Activated CD4-positive, alpha-beta T cell treated with anti-CD3 and anti-CD28 coated beads, Interleukin-2, amount 10 ng/mL, durations not matched to agents 24 days and 14 days (primary cell): ENCODE data around the gene ZNF514. TPM values are rescaled to one million over a fixed set of nuclear protein-coding genes. Genes with fewer than 3 reads are reported as not detected.
"Not testable (repeated sequence)": the region's sequence is repeated elsewhere in the genome, so short reads cannot be mapped to it uniquely, and the experiment has no call there.

Source experiments
- DNase-seq: peaks from one replicate; pipeline ENCODE4 v3.0.0; 2022
- H3K27ac Mint-ChIP-seq: one replicate; pipeline ENCODE4 v1.8.0; 2022; ENCODE audit warnings: mild to moderate bottlenecking, mixed read lengths
- H3K27me3 Mint-ChIP-seq: one replicate; pipeline ENCODE4 v1.8.0; 2022; ENCODE audit warnings: mixed read lengths
- H3K36me3 Mint-ChIP-seq: one replicate; pipeline ENCODE4 v1.8.0; 2022; ENCODE audit warnings: low read depth, mild to moderate bottlenecking, mixed read lengths
- H3K4me1 Mint-ChIP-seq: one replicate; pipeline ENCODE4 v1.8.0; 2021; ENCODE audit warnings: mixed read lengths
- H3K4me3 Mint-ChIP-seq: one replicate; pipeline ENCODE4 v1.8.0; 2022; ENCODE audit warnings: mild to moderate bottlenecking, moderate library complexity, mixed read lengths
- H3K9me3 Mint-ChIP-seq: one replicate; pipeline ENCODE4 v1.8.0; 2021; ENCODE audit warnings: mixed read lengths
- intact Hi-C: fragments of 100-400 bp; cut with micrococcal nuclease; formaldehyde crosslinking; loops from one replicate; pipeline ENCODE4 v1.15.1; 2023
- total RNA-seq: library from RNA; stranded (reverse); gene quantifications from 2 replicates; pipeline ENCODE4 v1.2.3, GENCODE V29; 2022

Gene ZNF514
- 8.2 and 8.3 TPM in 2 replicates for total RNA-seq

DNA sequence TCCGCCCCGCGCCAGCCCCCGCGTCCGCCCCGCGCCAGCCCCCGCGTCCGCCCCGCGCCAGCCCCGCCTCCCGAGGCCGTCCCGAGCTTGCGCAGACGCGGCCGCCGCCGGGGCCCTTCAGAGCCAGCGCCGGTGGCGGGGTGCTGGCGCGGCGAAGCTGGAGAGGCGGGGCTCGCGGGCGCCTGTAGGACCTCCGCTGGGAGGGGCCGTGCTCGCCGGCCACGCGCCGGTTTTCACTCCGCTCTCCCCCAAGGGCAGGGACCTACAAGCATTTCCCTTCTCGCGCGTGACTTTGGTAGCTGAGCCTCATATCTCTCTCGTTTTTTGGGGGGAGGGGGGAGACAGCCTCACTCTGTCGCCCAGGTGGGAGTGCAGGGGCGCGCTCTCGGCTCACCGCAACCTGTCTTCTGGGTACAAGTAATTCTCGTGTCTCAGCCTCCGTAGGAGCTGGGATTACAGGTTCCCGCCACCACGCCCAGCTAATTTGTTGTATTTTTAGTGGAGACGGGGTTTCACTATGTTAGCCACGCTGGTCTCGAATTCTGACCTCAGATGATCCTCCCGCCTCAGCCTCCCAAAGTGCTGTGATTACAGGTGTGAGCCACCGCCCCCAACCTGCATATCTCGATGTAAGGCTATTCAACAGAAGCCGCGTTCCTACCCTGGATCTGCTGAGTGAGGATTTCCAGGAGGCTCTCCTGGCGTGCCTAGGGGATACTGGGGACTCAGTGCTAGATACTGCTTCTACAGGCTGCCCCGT, at the start of gene ZNF514:
Gene ZNF514 (minus strand): TSS at position 159 of the 760 bp plus-strand sequence. CDS start 6,595 bp downstream, outside the sequence.
- Mint-ChIP-seq H3K27ac (peak within 1 kb of the TSS; percentile 90), H3K27me3 (no peaks in the 10 kb centered on the region), H3K4me1 (peaks cover 20% of the 10 kb centered on the region), H3K36me3 (peaks cover 20% of the 10 kb centered on the region), H3K9me3 (peaks cover 15% of the 10 kb centered on the region), H3K4me3 (peak within 1 kb of the TSS; percentile 89)
- intact Hi-C loops, result loop anchor here (1.0 kb wide), 1 partner anchor 38 kb away; no protein-coding TSS in a partner anchor
- DNase-seq, result peak; percentile 95

DNA sequence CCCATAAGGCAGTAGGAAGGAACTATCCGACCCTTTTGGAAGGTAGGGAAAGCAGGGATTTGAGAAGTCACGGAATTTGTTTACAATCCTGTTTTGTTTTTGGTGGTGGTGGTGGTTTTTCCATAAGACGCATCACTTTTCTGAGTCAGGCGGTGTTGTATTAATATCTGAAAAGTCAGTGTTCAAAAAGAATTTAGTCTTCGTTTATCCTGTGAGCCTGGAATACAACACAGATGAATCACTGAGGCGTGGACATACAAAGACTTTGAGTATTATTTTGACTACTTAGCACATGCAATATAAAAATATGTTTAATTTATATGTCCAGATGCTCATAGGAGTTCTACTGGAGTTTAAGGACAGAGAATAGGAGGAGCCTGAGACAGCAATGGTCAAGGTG, 48.5 kb upstream of the ZNF514 start:
- intact Hi-C loops, result loop anchor here (5.0 kb wide), 1 partner anchor 194 kb away; the partner anchor contains the start of gene FAHD2A
- H3K4me1 Mint-ChIP-seq, result peaks cover 11% of the 10 kb centered on the region
- peaks cover 30% of the 10 kb centered on the region for H3K9me3 Mint-ChIP-seq
- no peaks in the 10 kb centered on the region for H3K27me3 Mint-ChIP-seq
- H3K4me3 Mint-ChIP-seq, result peak overlapping the region; percentile 92
- DNase-seq, result peak; percentile 30
- H3K36me3 Mint-ChIP-seq, result peaks cover 43% of the 10 kb centered on the region
- no peak overlapping the region for H3K27ac Mint-ChIP-seq

GRCh38 chr2:95207111-95207961, 47.7 kb upstream of the ZNF514 start, which contains the start of gene ZNF892:
Gene ZNF892, plus strand, starts transcription at chr2:95207521. Its CDS starts 295 bp downstream, at chr2:95207816.
- H3K4me1 Mint-ChIP-seq, result peaks cover 11% of the 10 kb centered on the region
- intact Hi-C loops, result loop anchor here (1.0 to 5.0 kb wide), 4 partner anchors 42 to 195 kb away; partner anchors contain the start of genes FAHD2A and ZNF2
- peak within 1 kb of the TSS; percentile 92 for H3K4me3 Mint-ChIP-seq
- peak; percentile 94 for DNase-seq
- H3K27ac Mint-ChIP-seq, result peak within 1 kb of the TSS; percentile 82
- H3K27me3 Mint-ChIP-seq, result no peaks in the 10 kb centered on the region
- H3K36me3 Mint-ChIP-seq, result peaks cover 36% of the 10 kb centered on the region
- H3K9me3 Mint-ChIP-seq, result peaks cover 24% of the 10 kb centered on the region

- H3K27ac Mint-ChIP-seq, result peak overlapping the region; percentile 60
- H3K4me3 Mint-ChIP-seq, result peak overlapping the region; percentile 92
- peaks cover 24% of the 10 kb centered on the region for H3K9me3 Mint-ChIP-seq
- peak; percentile 52 for DNase-seq
- H3K4me1 Mint-ChIP-seq, result peaks cover 11% of the 10 kb centered on the region
- peaks cover 25% of the 10 kb centered on the region for H3K36me3 Mint-ChIP-seq
- intact Hi-C loops, result loop anchor here (2.0 to 5.0 kb wide), 2 partner anchors 83 to 196 kb away; partner anchors contain the start of gene FAHD2A
- no peaks in the 10 kb centered on the region for H3K27me3 Mint-ChIP-seq
Measured at GRCh38 chr2:95206096-95206495, 46.4 kb upstream of the ZNF514 start.

GRCh38 chr2:95204396-95204795, 44.7 kb upstream of the ZNF514 start:
- Mint-ChIP-seq H3K4me3 (no peak overlapping the region), H3K27me3 (no peaks in the 10 kb centered on the region), H3K36me3 (peaks cover 14% of the 10 kb centered on the region), H3K27ac (no peak overlapping the region), H3K4me1 (peaks cover 11% of the 10 kb centered on the region), H3K9me3 (peaks cover 18% of the 10 kb centered on the region)
- peak; percentile 45 for DNase-seq
- intact Hi-C loops, result no loop called here

DNA sequence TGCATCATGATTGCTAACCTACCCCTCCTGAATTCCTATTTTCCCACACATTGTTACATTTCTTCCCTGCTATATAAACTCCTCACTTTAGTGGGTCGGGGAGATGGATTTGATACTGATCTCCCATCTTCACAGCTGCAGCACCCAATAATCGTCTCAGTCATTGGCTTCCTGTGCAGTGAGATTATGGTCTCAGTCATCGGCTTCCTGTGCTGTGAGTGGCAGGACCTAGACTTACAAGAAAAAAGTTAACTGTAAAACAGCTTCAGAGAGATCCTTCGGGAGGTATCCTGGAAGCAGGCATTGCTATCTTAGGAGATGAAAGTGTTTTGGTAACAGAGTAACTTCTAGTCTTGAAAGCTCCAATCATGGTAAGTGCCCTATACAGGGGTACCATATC, 44.3 kb upstream of the ZNF514 start:
- no peaks in the 10 kb centered on the region for H3K27me3 Mint-ChIP-seq
- H3K27ac Mint-ChIP-seq, result no peak overlapping the region
- peaks cover 16% of the 10 kb centered on the region for H3K9me3 Mint-ChIP-seq
- H3K36me3 Mint-ChIP-seq, result peaks cover 10% of the 10 kb centered on the region
- peak; percentile 52 for DNase-seq
- peaks cover 11% of the 10 kb centered on the region for H3K4me1 Mint-ChIP-seq
- intact Hi-C loops, result no loop called here
- no peak overlapping the region for H3K4me3 Mint-ChIP-seq

GRCh38 chr2:95192956-95193355, 33.3 kb upstream of the ZNF514 start:
- H3K9me3 Mint-ChIP-seq, result peaks cover 11% of the 10 kb centered on the region
- H3K27me3 Mint-ChIP-seq, H3K4me3 Mint-ChIP-seq, H3K36me3 Mint-ChIP-seq, H3K27ac Mint-ChIP-seq, intact Hi-C loops, H3K4me1 Mint-ChIP-seq: not testable (repeated sequence)
- DNase-seq, result peak; percentile 83

DNA sequence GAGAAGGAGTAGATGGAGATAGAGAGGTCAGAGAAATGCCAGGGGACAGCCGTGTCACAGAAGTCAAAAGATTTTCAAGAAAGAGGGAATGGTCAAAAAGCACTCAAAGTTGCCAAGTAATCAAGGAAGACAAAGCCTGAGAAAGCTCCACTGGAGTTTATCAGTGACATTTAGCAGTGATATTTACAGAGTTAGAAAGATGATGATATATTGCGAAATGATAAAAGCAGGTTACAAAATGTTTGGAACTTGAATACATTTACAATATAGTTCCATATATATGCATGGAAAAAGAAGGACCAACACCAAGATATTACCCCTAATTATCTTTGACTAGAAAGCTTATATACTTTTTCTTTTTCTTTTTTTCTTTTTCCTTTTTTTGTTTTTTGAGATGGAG, 26.3 kb upstream of the ZNF514 start:
- no peaks in the 10 kb centered on the region for H3K4me1 Mint-ChIP-seq
- H3K9me3 Mint-ChIP-seq, result peaks cover 41% of the 10 kb centered on the region
- peaks cover 31% of the 10 kb centered on the region for H3K36me3 Mint-ChIP-seq
- H3K27me3 Mint-ChIP-seq, result peaks cover 2% of the 10 kb centered on the region
- intact Hi-C loops, result no loop called here
- no peak overlapping the region for H3K27ac Mint-ChIP-seq
- no peak overlapping the region for H3K4me3 Mint-ChIP-seq
- no peak for DNase-seq

DNA sequence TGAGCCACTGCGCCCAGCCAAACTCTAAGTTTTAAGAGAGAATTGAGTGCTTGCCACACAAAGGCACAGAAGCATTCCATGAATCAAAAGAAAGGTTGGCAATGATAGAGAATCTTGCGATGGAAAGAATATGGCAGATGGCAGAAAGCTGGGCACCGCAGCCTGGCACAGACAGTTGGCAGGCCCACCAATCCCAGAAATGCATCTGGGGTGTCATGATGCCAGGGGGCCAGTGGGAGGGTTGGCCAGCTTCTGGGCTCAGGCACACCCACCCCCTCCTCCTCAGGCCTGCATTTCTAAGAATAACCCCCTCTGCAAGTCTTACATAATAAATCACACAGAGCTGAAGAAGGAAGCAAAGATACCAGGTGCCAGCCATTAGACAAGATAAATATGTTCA, 25.5 kb upstream of the ZNF514 start:
- Mint-ChIP-seq H3K4me1 (no peaks in the 10 kb centered on the region), H3K9me3 (peaks cover 45% of the 10 kb centered on the region), H3K27me3 (peaks cover 2% of the 10 kb centered on the region), H3K27ac (no peak overlapping the region), H3K36me3 (peaks cover 39% of the 10 kb centered on the region), H3K4me3 (no peak overlapping the region)
- DNase-seq, result no peak
- intact Hi-C loops, result no loop called here

GRCh38 chr2:95181774-95182173, 22.1 kb upstream of the ZNF514 start:
- intact Hi-C loops, result no loop called here
- Mint-ChIP-seq H3K4me3 (no peak overlapping the region), H3K36me3 (peaks cover 65% of the 10 kb centered on the region), H3K9me3 (peaks cover 42% of the 10 kb centered on the region), H3K27me3 (no peaks in the 10 kb centered on the region), H3K27ac (no peak overlapping the region), H3K4me1 (no peaks in the 10 kb centered on the region)
- DNase-seq, result no peak

DNA sequence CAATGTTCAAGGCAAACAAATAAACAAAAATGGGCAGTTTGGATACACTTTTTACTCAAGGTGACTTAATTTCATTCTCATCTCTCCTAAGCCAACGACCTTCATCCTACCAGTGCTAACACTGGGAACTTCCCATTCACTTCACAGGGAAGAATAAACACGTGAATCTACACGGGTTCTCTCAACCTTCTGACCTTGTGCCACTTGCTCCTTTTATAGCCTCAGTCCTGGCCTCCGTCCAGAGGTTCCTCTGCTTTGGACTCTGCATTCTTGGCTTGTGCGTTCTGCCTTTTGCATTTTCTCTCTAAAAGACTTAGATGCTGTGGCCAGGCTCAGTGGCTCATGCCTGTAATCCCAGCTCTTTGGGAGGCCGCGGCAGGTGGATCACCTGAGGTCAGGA, 19.8 kb upstream of the ZNF514 start:
- Mint-ChIP-seq H3K4me1 (no peaks in the 10 kb centered on the region), H3K27me3 (no peaks in the 10 kb centered on the region), H3K4me3 (no peak overlapping the region), H3K9me3 (peaks cover 38% of the 10 kb centered on the region), H3K36me3 (peaks cover 69% of the 10 kb centered on the region), H3K27ac (peak overlapping the region; percentile 45)
- intact Hi-C loops, result no loop called here
- no peak for DNase-seq

- intact Hi-C loops, result no loop called here
- H3K27ac Mint-ChIP-seq, result no peak overlapping the region
- H3K4me1 Mint-ChIP-seq, result no peaks in the 10 kb centered on the region
- peaks cover 23% of the 10 kb centered on the region for H3K36me3 Mint-ChIP-seq
- H3K9me3 Mint-ChIP-seq, result peaks cover 24% of the 10 kb centered on the region
- H3K4me3 Mint-ChIP-seq, result no peak overlapping the region
- DNase-seq, result no peak
- no peaks in the 10 kb centered on the region for H3K27me3 Mint-ChIP-seq
Measured at GRCh38 chr2:95174031-95174542, 14.4 kb upstream of the ZNF514 start.

GRCh38 chr2:95171902-95172301, 12.3 kb upstream of the ZNF514 start:
- DNase-seq, result no peak
- H3K36me3 Mint-ChIP-seq, result peaks cover 10% of the 10 kb centered on the region
- H3K9me3 Mint-ChIP-seq, result peaks cover 13% of the 10 kb centered on the region
- intact Hi-C loops, result no loop called here
- H3K4me3 Mint-ChIP-seq, result no peak overlapping the region
- peaks cover 1% of the 10 kb centered on the region for H3K4me1 Mint-ChIP-seq
- H3K27ac Mint-ChIP-seq, result no peak overlapping the region
- no peaks in the 10 kb centered on the region for H3K27me3 Mint-ChIP-seq
